Measurements from ENCODE around the gene MMP11.

DNA sequence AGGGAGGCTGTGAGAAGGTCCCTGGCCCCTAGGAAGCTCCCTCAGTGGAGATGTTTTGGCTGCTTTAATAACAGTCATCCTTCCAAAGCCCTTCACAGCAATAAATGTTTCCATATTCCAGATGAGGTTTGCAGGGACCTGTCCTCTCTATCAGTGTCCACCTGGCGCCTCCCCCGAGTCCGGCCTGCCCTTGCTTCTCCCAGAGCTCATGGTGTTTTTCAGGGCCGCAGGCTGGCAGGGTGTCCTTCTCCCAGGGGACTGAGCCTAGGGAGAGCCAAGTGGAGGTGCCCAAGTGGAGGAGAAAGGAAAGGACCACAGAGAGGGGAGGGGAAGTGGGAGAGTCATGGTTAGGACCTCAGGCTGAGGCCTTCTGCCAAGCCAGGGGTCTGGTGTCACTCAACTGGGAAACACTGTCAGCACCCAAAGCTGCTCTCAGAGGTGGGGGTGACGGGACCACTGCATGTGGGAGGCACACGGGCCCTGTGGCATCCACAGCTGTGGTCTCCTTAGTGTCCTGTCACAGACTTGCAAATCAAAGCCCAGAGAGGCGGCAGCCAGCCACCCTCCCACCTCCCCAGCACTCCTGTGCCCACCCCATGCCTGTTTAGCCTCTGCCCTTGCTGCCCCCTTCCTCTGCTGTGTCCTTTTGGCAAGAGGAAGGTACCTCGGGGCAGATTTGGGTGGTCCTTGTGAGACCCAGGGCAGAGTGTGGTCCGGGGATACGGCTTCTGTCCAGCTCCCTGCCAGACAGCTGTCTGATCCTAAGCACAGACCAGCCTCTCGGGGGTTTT, 59.8 kb downstream of the MMP11 start:
- TF ChIP-seq, protein P1, sequence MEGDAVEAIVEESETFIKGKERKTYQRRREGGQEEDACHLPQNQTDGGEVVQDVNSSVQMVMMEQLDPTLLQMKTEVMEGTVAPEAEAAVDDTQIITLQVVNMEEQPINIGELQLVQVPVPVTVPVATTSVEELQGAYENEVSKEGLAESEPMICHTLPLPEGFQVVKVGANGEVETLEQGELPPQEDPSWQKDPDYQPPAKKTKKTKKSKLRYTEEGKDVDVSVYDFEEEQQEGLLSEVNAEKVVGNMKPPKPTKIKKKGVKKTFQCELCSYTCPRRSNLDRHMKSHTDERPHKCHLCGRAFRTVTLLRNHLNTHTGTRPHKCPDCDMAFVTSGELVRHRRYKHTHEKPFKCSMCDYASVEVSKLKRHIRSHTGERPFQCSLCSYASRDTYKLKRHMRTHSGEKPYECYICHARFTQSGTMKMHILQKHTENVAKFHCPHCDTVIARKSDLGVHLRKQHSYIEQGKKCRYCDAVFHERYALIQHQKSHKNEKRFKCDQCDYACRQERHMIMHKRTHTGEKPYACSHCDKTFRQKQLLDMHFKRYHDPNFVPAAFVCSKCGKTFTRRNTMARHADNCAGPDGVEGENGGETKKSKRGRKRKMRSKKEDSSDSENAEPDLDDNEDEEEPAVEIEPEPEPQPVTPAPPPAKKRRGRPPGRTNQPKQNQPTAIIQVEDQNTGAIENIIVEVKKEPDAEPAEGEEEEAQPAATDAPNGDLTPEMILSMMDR (IDR thresholded peaks at IDR 0.05): no peak
- no peak for TF ChIP-seq POLR2AphosphoS5 (IDR thresholded peaks at IDR 0.05)
